Inflammatory macrophage treated with lipopolysaccharide for 4 hours (primary cell): ENCODE results near the gene HDAC8.

Source experiments
- DNase-seq: peaks from one replicate; pipeline ENCODE4 v3.0.0-alpha.2; 2020

Gene HDAC8

GRCh38 chrX:72313707-72314641, 258.7 kb downstream of the HDAC8 start:
- no peak for DNase-seq

GRCh38 chrX:72312311-72312940, 260.2 kb downstream of the HDAC8 start:
- no peak for DNase-seq

GRCh38 chrX:72309297-72310071, 263.2 kb downstream of the HDAC8 start:
- DNase-seq: no peak

GRCh38 chrX:72308566-72309296, 263.9 kb downstream of the HDAC8 start:
- DNase-seq: peak; percentile 13

GRCh38 chrX:72308209-72308565, 264.5 kb downstream of the HDAC8 start:
- no peak for DNase-seq

GRCh38 chrX:72307646-72308051, 265.0 kb downstream of the HDAC8 start:
- no peak for DNase-seq

GRCh38 chrX:72306851-72307645, 265.6 kb downstream of the HDAC8 start:
- DNase-seq: peak; percentile 58

GRCh38 chrX:72306085-72306801, 266.4 kb downstream of the HDAC8 start:
- no peak for DNase-seq

GRCh38 chrX:72305286-72306084, 267.2 kb downstream of the HDAC8 start, which contains the start of gene CITED1:
TSS of gene CITED1 (minus strand) at chrX:72305914. CDS start at chrX:72302869, 3,045 bp downstream.
- no peak for DNase-seq

- no peak for DNase-seq
Measured at GRCh38 chrX:72304877-72305276, 267.8 kb downstream of the HDAC8 start.

GRCh38 chrX:72301781-72302180, 270.9 kb downstream of the HDAC8 start:
- no peak for DNase-seq

- DNase-seq: no peak
Measured at GRCh38 chrX:72299891-72300630, 272.6 kb downstream of the HDAC8 start.

- peak; percentile 21 for DNase-seq
Measured at GRCh38 chrX:72297953-72298730, 274.5 kb downstream of the HDAC8 start.

GRCh38 chrX:72296991-72297390, 275.7 kb downstream of the HDAC8 start:
- DNase-seq: no peak

- no peak for DNase-seq
Measured at GRCh38 chrX:72295745-72296144, 276.9 kb downstream of the HDAC8 start.

GRCh38 chrX:72294497-72294896, 278.1 kb downstream of the HDAC8 start:
- DNase-seq: no peak

GRCh38 chrX:72282302-72282701, 290.3 kb downstream of the HDAC8 start:
- no peak for DNase-seq

- no peak for DNase-seq
Measured at GRCh38 chrX:72280321-72280845, 292.3 kb downstream of the HDAC8 start.
